K562 (cell line): ENCODE data around the gene EME1. TPM values are rescaled to one million over a fixed set of nuclear protein-coding genes. Genes with fewer than 3 reads are reported as not detected.

Experiments
- CBX2 ChIP-seq: fragments of 200-600 bp; sonication (generic); IDR thresholded peaks from one replicate; pipeline ENCODE4 v1.6.1; 2012; ENCODE audit warnings: mild to moderate bottlenecking, low read length, inconsistent platforms; ENCODE audit not compliant: insufficient read depth, poor library complexity, severe bottlenecking
- DACH1 ChIP-seq: fragments of 450-650 bp; IDR thresholded peaks from 2 replicates; pipeline ENCODE4 v1.6.1; 2018; ENCODE audit not compliant: partially characterized antibody
- GABPA ChIP-seq: fragments of 200-800 bp; sonication (Bioruptor generic); conservative IDR thresholded peaks from 2 replicates; pipeline ENCODE4 v1.6.1; 2016; ENCODE audit warnings: low read depth, missing genetic modification characterization, missing compliant biosample characterization
- ILF3 ChIP-seq: fragments of 450-650 bp; IDR thresholded peaks from 2 replicates; pipeline ENCODE4 v1.6.1; 2018; ENCODE audit warnings: antibody characterized with exemption, mild to moderate bottlenecking, moderate library complexity, borderline replicate concordance
- MTA3 ChIP-seq: fragments of 450-650 bp; formaldehyde crosslinking; IDR thresholded peaks from 2 replicates; pipeline ENCODE4 v1.6.1; 2017; ENCODE audit warnings: mild to moderate bottlenecking, borderline replicate concordance
- NONO ChIP-seq, 2 experiments: fragments of 200-400 bp in 1 of 2; fragments of 450-650 bp in 1 of 2; formaldehyde crosslinking in 1 of 2; IDR thresholded peaks; 2 replicates each; pipeline ENCODE4 v1.6.1; 2017; ENCODE audit warnings: low read depth in 2 of 2, mild to moderate bottlenecking in 2 of 2, moderate library complexity in 2 of 2, low read length in 1 of 2
- NR2C2 ChIP-seq, 2 experiments: fragments of 200-800 bp in 1 of 2; sonication (Bioruptor generic) in 1 of 2; sonication (generic) in 1 of 2; formaldehyde crosslinking in 1 of 2; IDR thresholded peaks; 2 replicates each; pipeline versions ENCODE4 v1.6.1 to v1.8.0; 2016 to 2022; ENCODE audit warnings: mild to moderate bottlenecking in 1 of 2, missing compliant biosample characterization in 1 of 2, missing genetic modification characterization in 1 of 2, missing genetic modification reagents in 1 of 2
- RBFOX2 ChIP-seq: fragments of 200-400 bp; formaldehyde crosslinking; IDR thresholded peaks from 2 replicates; pipeline ENCODE4 v1.6.1; 2017; ENCODE audit warnings: low read depth, mild to moderate bottlenecking, low read length, moderate library complexity
- SIN3B ChIP-seq: fragments of 450-650 bp; IDR thresholded peaks from 2 replicates; pipeline ENCODE4 v1.6.1; 2017; ENCODE audit warnings: low read depth, mild to moderate bottlenecking, moderate library complexity
- SOX6 ChIP-seq: fragments of 450-650 bp; IDR thresholded peaks from 2 replicates; pipeline ENCODE4 v1.6.1; 2014; ENCODE audit warnings: mild to moderate bottlenecking
- SREBF1 ChIP-seq: fragments of 150-350 bp; IDR thresholded peaks from 2 replicates; pipeline ENCODE4 v1.6.1; 2014; ENCODE audit warnings: antibody characterized with exemption, low read depth, low read length, borderline replicate concordance
- STAG1 ChIP-seq: sonication (generic); formaldehyde crosslinking; IDR thresholded peaks from 2 replicates; pipeline ENCODE4 v1.5.0; 2020; ENCODE audit warnings: missing genetic modification reagents, borderline replicate concordance
- TEAD1 ChIP-seq, 2 experiments: fragments of 450-650 bp in 1 of 2; sonication (generic) in 1 of 2; formaldehyde crosslinking; IDR thresholded peaks; 2 replicates each; pipeline versions ENCODE4 v1.4.0 to v1.8.0; 2020 to 2022; ENCODE audit warnings: mild to moderate bottlenecking in 2 of 2, missing genetic modification reagents in 1 of 2
- XRCC3 ChIP-seq: fragments of 450-650 bp; IDR thresholded peaks from 2 replicates; pipeline ENCODE4 v1.6.1; 2017; ENCODE audit warnings: mild to moderate bottlenecking, moderate library complexity
- XRCC4 ChIP-seq: IDR thresholded peaks from one replicate; pipeline ENCODE4 v1.6.1; 2011; ENCODE audit not compliant: insufficient read depth, insufficient read length; ENCODE audit errors: extremely low read depth
- ZNF146 ChIP-seq: IDR thresholded peaks from one replicate; pipeline ENCODE4 v1.6.1; 2018; ENCODE audit warnings: missing compliant biosample characterization; ENCODE audit not compliant: unreplicated experiment
- ZNF232 ChIP-seq: sonication (generic); formaldehyde crosslinking; IDR thresholded peaks from 2 replicates; pipeline ENCODE4 v1.8.0; 2022; ENCODE audit warnings: mild to moderate bottlenecking, missing genetic modification reagents
- ZNF274 ChIP-seq: IDR thresholded peaks from 2 replicates; pipeline ENCODE4 v1.6.1; 2011; ENCODE audit warnings: low read depth, mild to moderate bottlenecking, low read length, moderate library complexity, borderline replicate concordance
- ZNF3 ChIP-seq: fragments of 250-450 bp; sonication (Bioruptor Pico); IDR thresholded peaks from 2 replicates; pipeline ENCODE4 v1.5.0; 2021; ENCODE audit warnings: mild to moderate bottlenecking, moderate library complexity
- ZNF436 ChIP-seq: fragments of 250-450, 450-650 bp; sonication (Bioruptor Pico); formaldehyde crosslinking; IDR thresholded peaks from 2 replicates; pipeline ENCODE4 v1.7.0; 2020; ENCODE audit warnings: mild to moderate bottlenecking
- ZNF76 ChIP-seq: fragments of 250-450 bp; sonication (Bioruptor Pico); IDR thresholded peaks from 2 replicates; pipeline ENCODE4 v1.4.0; 2020; ENCODE audit warnings: mild to moderate bottlenecking, moderate library complexity, borderline replicate concordance
- ZNF764 ChIP-seq: fragments of 250-450 bp; sonication (Bioruptor Pico); IDR thresholded peaks from 2 replicates; pipeline ENCODE4 v1.4.0; 2020; ENCODE audit warnings: low read depth, mild to moderate bottlenecking, moderate library complexity
- ZNF778 ChIP-seq: fragments of 450-650 bp; formaldehyde crosslinking; IDR thresholded peaks from 2 replicates; pipeline ENCODE4 v1.4.0; 2020; ENCODE audit warnings: mild to moderate bottlenecking, moderate library complexity
- polyA plus RNA-seq, 8 experiments: library from polyadenylated mRNA; depleted of rRNA in 4 of 8; stranded (reverse) in 5 of 8; unstranded in 3 of 8; fragments of >200 nt; fragmentation: Nextera tagmentation in 2 of 8; fragmentation: Illumina TruSeq in 1 of 8; extraction: Ambion mirVana in 2 of 8; extraction: Trizol in 1 of 8; gene quantifications; 2 replicates each; pipeline versions ENCODE4 v1.2.1 to v1.2.3, GENCODE V29; 2011 to 2014; ENCODE audit warnings: inconsistent platforms in 1 of 8, missing spikeins in 1 of 8
- total RNA-seq, 7 experiments: library from RNA; depleted of rRNA in 6 of 7; stranded (reverse); fragments of >200 nt in 6 of 7; fragmentation: Illumina TruSeq in 2 of 7; extraction: Trizol in 2 of 7; gene quantifications; 2 replicates each; pipeline versions ENCODE4 v1.2.1 to v1.2.3, GENCODE V29; 2011 to 2021; ENCODE audit warnings: low replicate concordance in 1 of 7
- TF ChIP-seq, protein P1 (sequence below): fragments of 450-650 bp; formaldehyde crosslinking; IDR thresholded peaks from 2 replicates; pipeline ENCODE4 v1.4.0; 2020; ENCODE audit warnings: mild to moderate bottlenecking, mixed read lengths
- TF ChIP-seq, protein P2 (sequence below): fragments of 250-450 bp; sonication (Bioruptor Pico); IDR thresholded peaks from 2 replicates; pipeline ENCODE4 v1.8.0; 2022; ENCODE audit warnings: inconsistent platforms, mild to moderate bottlenecking, moderate library complexity, borderline replicate concordance

EME1 gene
- total and polyA plus RNA-seq, 9 of the 15 experiments (the other 6 are each of a cell fraction or from before 2014, with no cell fraction given): 14.6 to 44.1 (median 24.0) TPM

GRCh38 chr17:50372758-50373556 lies at the start of gene EME1, which contains the start of gene MRPL27 (continued):
- TF ChIP-seq, protein P1, sequence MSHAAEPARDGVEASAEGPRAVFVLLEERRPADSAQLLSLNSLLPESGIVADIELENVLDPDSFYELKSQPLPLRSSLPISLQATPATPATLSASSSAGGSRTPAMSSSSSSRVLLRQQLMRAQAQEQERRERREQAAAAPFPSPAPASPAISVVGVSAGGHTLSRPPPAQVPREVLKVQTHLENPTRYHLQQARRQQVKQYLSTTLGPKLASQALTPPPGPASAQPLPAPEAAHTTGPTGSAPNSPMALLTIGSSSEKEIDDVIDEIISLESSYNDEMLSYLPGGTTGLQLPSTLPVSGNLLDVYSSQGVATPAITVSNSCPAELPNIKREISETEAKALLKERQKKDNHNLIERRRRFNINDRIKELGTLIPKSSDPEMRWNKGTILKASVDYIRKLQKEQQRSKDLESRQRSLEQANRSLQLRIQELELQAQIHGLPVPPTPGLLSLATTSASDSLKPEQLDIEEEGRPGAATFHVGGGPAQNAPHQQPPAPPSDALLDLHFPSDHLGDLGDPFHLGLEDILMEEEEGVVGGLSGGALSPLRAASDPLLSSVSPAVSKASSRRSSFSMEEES: peak; percentile 99
- TF ChIP-seq SOX6 (0 out of 2 replicates have a peak, but pooled peaks have one; percentile 41), ILF3 (no peak), SREBF1 (peak; percentile 68; the same call in 1 of the 2 replicates), ZNF146 (CRISPR knock-in tag) (no peak), ZNF3 (CRISPR knock-in tag) (no peak), ZNF436 (CRISPR knock-in tag) (no peak), XRCC3 (no peak), ZNF232 (CRISPR knock-in tag) (0 out of 2 replicates have a peak, but pooled peaks have one; percentile 52), SIN3B (peak; percentile 97), ZNF76 (CRISPR knock-in tag) (no peak), GABPA (tag) (peak; percentile 100), ZNF274 (no peak), MTA3 (peak; percentile 83), XRCC4 (no peak), RBFOX2 (peak; percentile 97), STAG1 (CRISPR knock-in tag) (no peak), ZNF764 (CRISPR knock-in tag) (no peak), NR2C2 (CRISPR knock-in tag; IDR thresholded peaks at IDR 0.05) (peak; percentile 95), NR2C2 (tag; IDR thresholded peaks at IDR 0.05) (peak; percentile 100), TEAD1 (CRISPR knock-in tag; IDR thresholded peaks at IDR 0.05) (peak; percentile 47 to 62; a peak in 2 of 4 replicates), NONO (IDR thresholded peaks at IDR 0.05; ENCODE audit: low read depth in 2 of 2, low read length in 1 of 2) (0 out of 4 replicates have a peak, but pooled peaks of 1 of the 2 experiments have one; percentile 34), CBX2 (no peak), ZNF778 (CRISPR knock-in tag) (no peak), DACH1 (peak; percentile 40)
- TF ChIP-seq, protein P2, sequence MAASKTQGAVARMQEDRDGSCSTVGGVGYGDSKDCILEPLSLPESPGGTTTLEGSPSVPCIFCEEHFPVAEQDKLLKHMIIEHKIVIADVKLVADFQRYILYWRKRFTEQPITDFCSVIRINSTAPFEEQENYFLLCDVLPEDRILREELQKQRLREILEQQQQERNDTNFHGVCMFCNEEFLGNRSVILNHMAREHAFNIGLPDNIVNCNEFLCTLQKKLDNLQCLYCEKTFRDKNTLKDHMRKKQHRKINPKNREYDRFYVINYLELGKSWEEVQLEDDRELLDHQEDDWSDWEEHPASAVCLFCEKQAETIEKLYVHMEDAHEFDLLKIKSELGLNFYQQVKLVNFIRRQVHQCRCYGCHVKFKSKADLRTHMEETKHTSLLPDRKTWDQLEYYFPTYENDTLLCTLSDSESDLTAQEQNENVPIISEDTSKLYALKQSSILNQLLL (CRISPR knock-in tag): no peak
